Renal cortex interstitium (tissue), 11 donors: ENCODE results near the gene RGMA. TPM values are rescaled to one million over a fixed set of nuclear protein-coding genes. Genes with fewer than 3 reads are reported as not detected.

Experiments
- DNase-seq, 11 donors: peaks; one replicate each; pipeline ENCODE4 v3.0.0-alpha.2; 2013; ENCODE audit warnings: low read depth in 9 of 11, low spot score in 4 of 11; ENCODE audit errors: extremely low read depth in 1 of 11
- polyA plus RNA-seq, 3 donors: library from polyadenylated mRNA; unstranded; fragments of 120-200 nt; gene quantifications; one replicate each; pipeline ENCODE4 v1.2.1, GENCODE V29; 2013; ENCODE audit not compliant: insufficient read length in 3 of 3

RGMA gene
- polyA plus RNA-seq, 3 donors, result 8.6 to 12.2 (median 10.2) TPM

- peak in 10 of 11 donors; percentile 26 to 74 (median 57) for DNase-seq
Observed at GRCh38 chr15:93030430-93031102, 58.4 kb downstream of the RGMA start.

- no peak for DNase-seq
Observed at GRCh38 chr15:93029836-93030429, 59.1 kb downstream of the RGMA start.

GRCh38 chr15:93029214-93029835 is 59.7 kb downstream of the RGMA start:
- DNase-seq, result no peak

GRCh38 chr15:93028632-93029213 is 60.3 kb downstream of the RGMA start:
- DNase-seq, result no peak

DNA sequence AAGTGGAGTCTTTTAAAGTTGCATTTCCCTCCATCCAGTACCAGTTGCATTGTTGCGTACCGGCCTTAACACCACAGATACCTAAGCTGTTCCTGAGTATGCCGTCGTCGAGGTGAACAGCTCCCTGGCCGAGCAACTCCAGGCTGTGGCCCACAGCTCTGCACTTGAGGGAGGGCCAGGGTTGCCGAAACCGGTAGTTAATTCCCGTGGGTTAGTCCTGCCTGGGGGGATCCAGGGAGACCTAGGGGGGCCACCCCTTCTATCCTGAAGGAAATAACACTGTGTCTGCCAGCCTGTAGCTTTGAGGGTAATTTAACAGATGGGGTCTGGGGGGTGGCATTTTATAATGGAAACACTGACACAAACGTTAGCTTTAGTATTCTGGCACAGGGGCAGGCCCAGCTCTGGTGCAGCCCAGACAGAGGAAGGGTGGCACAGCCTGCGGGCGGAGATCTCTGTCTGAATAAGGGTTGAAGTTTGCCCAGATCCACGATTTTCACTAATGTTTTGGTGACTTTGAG is 60.8 kb downstream of the RGMA start:
- no peak for DNase-seq

GRCh38 chr15:93027413-93027812 is 61.6 kb downstream of the RGMA start:
- no peak for DNase-seq

- DNase-seq, result no peak
Observed at GRCh38 chr15:93026380-93026817, 62.6 kb downstream of the RGMA start.

- no peak for DNase-seq
Observed at GRCh38 chr15:93025625-93025982, 63.4 kb downstream of the RGMA start.

GRCh38 chr15:93024716-93025624 is 64.0 kb downstream of the RGMA start:
- DNase-seq, result no peak

GRCh38 chr15:93024293-93024692 is 64.7 kb downstream of the RGMA start:
- DNase-seq, result no peak

- DNase-seq, result no peak
Observed at GRCh38 chr15:93020976-93021772, 67.8 kb downstream of the RGMA start.

- DNase-seq, result no peak
Observed at GRCh38 chr15:93019971-93020370, 69.0 kb downstream of the RGMA start.

DNA sequence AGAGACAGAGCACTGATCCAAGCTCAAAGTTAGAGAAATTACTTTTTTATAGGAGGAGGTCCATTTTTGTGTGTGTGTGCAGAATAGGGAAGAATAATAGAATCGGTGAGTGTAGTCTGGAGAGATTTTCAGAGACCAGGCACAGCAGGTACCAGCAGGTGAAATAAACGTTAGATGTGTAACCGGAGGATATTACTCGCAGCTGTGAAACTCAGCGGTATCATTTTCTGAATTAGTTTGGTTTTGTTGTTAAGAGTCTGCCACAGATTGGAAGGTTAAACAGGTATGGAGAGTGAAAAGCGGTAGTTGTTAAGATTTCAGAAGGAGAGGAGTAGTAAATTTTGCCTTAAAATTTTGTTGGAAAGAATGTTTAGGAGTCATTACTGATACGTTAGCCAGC is 69.9 kb downstream of the RGMA start:
- DNase-seq, result no peak

DNA sequence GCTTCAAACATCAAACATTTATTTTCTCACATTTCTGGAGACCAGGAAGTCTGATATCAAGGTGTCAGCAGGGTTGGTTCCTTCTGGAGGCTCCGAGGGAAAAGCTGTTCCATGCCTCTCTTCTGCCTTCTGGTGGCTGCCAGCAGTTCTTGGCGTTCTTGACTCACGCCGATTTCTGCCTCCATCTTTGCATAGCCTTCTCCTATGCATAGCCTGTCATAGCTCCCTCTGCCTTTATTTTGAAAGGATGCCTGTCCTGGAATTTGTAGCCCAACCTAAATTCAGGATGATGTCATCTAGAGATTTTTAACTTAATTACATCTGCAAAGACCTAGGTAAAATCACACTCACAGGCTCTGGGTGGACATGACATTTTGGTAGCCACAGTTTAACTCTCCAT is 70.4 kb downstream of the RGMA start:
- DNase-seq, result no peak

- DNase-seq, result no peak
Observed at GRCh38 chr15:93017526-93017925, 71.5 kb downstream of the RGMA start.

DNA sequence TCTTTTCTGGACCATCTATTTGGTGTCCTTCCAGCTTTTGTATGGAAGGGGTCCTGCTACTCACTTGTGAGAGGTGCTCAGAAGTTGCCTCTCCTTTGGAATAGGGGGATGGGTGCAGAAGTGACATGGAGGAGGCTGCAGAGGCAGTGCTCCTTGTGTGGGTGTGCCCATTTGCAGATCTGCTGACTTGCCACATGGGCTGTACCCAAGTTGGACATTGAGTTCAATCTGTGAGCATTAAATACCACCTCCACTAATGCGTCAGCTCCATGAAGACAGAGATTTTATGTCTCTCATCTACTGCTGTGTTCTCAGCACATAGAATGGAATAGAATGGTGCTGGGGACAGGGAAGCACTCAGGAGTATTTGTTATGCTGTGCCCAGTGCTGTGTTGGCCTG is 76.2 kb downstream of the RGMA start:
- no peak for DNase-seq

DNA sequence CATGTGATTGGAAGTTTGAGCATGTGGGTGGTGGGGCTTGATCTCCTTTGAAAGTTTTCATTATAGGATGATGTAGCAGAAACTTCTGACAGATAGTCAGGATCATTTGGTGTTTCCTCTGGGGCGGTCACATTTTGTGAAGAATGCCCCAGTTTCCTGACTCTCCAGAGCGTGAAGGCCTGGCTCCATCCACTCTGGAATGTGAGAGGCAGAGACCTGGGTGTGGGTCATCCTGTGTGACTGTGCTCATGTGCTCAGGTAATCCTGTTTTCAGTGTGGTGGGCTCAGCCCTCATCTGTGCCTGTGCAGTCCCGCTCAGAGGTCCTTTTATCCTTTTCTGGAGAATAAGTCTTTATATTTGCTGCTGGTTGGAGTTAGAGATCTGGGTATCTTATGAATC is 81.0 kb downstream of the RGMA start:
- no peak for DNase-seq

DNA sequence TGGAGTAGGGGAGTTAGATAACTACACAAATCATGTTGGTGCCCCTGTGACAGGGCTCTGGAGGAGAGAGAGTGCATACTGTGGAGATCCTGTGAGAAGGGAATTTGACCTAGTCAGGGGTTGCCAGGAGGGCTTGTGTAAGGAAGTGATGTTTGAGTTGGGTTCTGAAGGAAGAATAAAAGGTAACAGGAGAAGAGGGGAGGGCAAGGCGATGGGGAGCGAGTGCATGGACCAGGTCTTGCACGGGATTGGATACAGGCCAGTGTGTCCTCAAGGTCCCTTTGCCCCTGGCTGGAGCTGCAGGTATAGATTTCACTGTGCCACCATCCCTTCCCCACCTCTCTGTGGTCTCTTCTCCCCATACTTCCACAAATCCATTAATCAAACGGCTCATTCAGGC is 83.9 kb downstream of the RGMA start:
- DNase-seq, result no peak
